Ishikawa (cell line): ENCODE measurements around the gene GPR87.

ENCODE experiments used
- CEBPB ChIP-seq: IDR thresholded peaks from 2 replicates; pipeline ENCODE4 v1.6.1; 2012
- CREB1 ChIP-seq: IDR thresholded peaks from 2 replicates; pipeline ENCODE4 v1.6.1; 2012; ENCODE audit warnings: low read depth
- EGR1 ChIP-seq: IDR thresholded peaks from 2 replicates; pipeline ENCODE4 v1.6.1; 2012
- EP300 ChIP-seq: IDR thresholded peaks from 2 replicates; pipeline ENCODE4 v1.6.1; 2012; ENCODE audit warnings: borderline replicate concordance
- FOXM1 ChIP-seq: IDR thresholded peaks from 2 replicates; pipeline ENCODE4 v1.6.1; 2012; ENCODE audit warnings: low read depth, borderline replicate concordance
- MAX ChIP-seq: IDR thresholded peaks from 2 replicates; pipeline ENCODE4 v1.6.1; 2012
- NFIC ChIP-seq: IDR thresholded peaks from 2 replicates; pipeline ENCODE4 v1.6.1; 2012
- RAD21 ChIP-seq: IDR thresholded peaks from 2 replicates; pipeline ENCODE4 v1.6.1; 2012; ENCODE audit warnings: low read depth
- TAF1 ChIP-seq: IDR thresholded peaks from 2 replicates; pipeline ENCODE4 v1.6.1; 2012; ENCODE audit warnings: low read depth, mild to moderate bottlenecking
- TCF12 ChIP-seq: IDR thresholded peaks from 2 replicates; pipeline ENCODE4 v1.6.1; 2012; ENCODE audit warnings: low read depth
- TEAD4 ChIP-seq: IDR thresholded peaks from 2 replicates; pipeline ENCODE4 v1.6.1; 2012
- YY1 ChIP-seq: IDR thresholded peaks from 2 replicates; pipeline ENCODE4 v1.6.1; 2012; ENCODE audit warnings: low read depth
- ZBTB7A ChIP-seq: IDR thresholded peaks from 2 replicates; pipeline ENCODE4 v1.6.1; 2012; ENCODE audit warnings: low read depth
- TF ChIP-seq, protein P1 (sequence below): IDR thresholded peaks from 2 replicates; pipeline ENCODE4 v1.6.1; 2012
- TF ChIP-seq, protein P2 (sequence below): IDR thresholded peaks from 2 replicates; pipeline ENCODE4 v1.6.1; 2012; ENCODE audit warnings: low read depth, mild to moderate bottlenecking

The GPR87 gene

DNA sequence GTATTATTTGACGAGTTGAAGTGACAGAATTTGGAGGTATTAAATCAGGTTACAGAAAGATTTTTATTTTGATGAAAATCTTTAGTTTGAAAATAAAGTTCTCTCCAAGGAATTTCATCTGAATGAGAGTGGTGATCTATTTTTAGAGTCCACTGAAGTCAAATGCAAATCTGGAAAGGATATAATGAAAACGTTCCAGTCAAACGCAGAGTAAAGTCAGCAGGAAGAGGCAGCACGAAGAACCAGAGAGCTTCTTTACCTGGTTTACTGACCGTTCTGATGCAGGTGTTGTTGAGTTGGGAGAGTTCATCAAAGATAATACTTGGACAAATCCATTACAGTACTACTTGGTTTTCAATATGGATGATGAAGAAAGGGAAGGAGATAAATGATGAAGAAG, 47.0 kb downstream of the GPR87 start:
- TF ChIP-seq CEBPB (no peak), FOXM1 (no peak), EP300 (no peak), TCF12 (no peak), TEAD4 (no peak), CREB1 (no peak), ZBTB7A (no peak), YY1 (no peak), NFIC (no peak), MAX (no peak)
- TF ChIP-seq, protein P1, sequence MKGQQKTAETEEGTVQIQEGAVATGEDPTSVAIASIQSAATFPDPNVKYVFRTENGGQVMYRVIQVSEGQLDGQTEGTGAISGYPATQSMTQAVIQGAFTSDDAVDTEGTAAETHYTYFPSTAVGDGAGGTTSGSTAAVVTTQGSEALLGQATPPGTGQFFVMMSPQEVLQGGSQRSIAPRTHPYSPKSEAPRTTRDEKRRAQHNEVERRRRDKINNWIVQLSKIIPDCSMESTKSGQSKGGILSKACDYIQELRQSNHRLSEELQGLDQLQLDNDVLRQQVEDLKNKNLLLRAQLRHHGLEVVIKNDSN: no peak

- TF ChIP-seq EGR1 (no peak), CEBPB (no peak), ZBTB7A (no peak), TAF1 (no peak), TCF12 (no peak), RAD21 (no peak), CREB1 (no peak), TEAD4 (no peak), MAX (no peak), YY1 (no peak), NFIC (no peak), FOXM1 (no peak)
- TF ChIP-seq, protein P2, sequence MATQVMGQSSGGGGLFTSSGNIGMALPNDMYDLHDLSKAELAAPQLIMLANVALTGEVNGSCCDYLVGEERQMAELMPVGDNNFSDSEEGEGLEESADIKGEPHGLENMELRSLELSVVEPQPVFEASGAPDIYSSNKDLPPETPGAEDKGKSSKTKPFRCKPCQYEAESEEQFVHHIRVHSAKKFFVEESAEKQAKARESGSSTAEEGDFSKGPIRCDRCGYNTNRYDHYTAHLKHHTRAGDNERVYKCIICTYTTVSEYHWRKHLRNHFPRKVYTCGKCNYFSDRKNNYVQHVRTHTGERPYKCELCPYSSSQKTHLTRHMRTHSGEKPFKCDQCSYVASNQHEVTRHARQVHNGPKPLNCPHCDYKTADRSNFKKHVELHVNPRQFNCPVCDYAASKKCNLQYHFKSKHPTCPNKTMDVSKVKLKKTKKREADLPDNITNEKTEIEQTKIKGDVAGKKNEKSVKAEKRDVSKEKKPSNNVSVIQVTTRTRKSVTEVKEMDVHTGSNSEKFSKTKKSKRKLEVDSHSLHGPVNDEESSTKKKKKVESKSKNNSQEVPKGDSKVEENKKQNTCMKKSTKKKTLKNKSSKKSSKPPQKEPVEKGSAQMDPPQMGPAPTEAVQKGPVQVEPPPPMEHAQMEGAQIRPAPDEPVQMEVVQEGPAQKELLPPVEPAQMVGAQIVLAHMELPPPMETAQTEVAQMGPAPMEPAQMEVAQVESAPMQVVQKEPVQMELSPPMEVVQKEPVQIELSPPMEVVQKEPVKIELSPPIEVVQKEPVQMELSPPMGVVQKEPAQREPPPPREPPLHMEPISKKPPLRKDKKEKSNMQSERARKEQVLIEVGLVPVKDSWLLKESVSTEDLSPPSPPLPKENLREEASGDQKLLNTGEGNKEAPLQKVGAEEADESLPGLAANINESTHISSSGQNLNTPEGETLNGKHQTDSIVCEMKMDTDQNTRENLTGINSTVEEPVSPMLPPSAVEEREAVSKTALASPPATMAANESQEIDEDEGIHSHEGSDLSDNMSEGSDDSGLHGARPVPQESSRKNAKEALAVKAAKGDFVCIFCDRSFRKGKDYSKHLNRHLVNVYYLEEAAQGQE: no peak
- TF ChIP-seq, protein P1: no peak
These were observed 48.1 kb downstream of the GPR87 start for GRCh38 chr3:151268267-151269235.

DNA sequence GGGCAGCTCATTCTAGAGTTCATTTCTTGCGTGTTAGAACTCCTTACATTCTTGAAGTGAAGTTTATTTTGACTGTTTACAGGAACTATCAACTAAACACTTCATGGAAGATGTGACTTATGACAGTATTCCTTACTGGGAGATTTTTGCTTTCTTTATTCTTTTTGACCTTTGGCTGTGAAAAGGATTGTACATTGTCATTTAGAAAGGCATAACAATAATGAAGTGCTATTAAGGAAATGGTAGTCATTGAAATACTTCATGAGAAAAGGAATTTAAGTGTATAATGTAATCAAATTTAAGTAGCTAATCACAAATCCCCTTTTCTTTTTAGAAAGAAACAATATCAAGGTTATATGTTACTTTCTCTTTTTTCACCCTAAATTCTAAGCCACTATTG, 49.6 kb downstream of the GPR87 start:
- no peak for TF ChIP-seq RAD21
- no peak for TF ChIP-seq EGR1
- TF ChIP-seq FOXM1: no peak
- no peak for TF ChIP-seq CEBPB

DNA sequence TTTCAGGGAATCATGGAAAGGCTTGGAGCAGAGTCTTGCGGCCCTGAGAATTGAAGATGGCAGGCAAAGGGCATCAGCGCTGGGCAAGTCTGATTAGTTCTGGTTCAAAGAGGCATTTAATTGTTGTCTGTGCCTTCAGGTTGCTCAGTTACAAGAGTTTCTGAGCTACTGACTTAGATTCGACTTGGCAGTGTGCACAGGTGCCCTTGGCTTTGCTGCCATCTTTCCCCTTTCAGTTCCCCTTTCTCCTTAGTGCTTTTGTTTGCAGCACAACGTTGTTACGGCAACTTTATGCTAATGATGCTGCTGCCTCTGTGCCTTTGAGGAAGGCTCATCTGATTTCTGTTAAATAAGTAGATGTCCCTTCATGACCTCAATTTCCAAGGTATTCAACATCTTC, 50.8 kb downstream of the GPR87 start:
- TF ChIP-seq MAX (no peak), CEBPB (no peak), NFIC (no peak), YY1 (no peak), TCF12 (no peak), CREB1 (no peak), ZBTB7A (no peak), EGR1 (no peak), TAF1 (no peak), FOXM1 (no peak), TEAD4 (no peak), RAD21 (no peak), EP300 (no peak)
- TF ChIP-seq, protein P2: no peak
- TF ChIP-seq, protein P1: no peak

- TF ChIP-seq NFIC (no peak), EP300 (no peak)
These were observed 51.5 kb downstream of the GPR87 start for GRCh38 chr3:151265166-151265565.

DNA sequence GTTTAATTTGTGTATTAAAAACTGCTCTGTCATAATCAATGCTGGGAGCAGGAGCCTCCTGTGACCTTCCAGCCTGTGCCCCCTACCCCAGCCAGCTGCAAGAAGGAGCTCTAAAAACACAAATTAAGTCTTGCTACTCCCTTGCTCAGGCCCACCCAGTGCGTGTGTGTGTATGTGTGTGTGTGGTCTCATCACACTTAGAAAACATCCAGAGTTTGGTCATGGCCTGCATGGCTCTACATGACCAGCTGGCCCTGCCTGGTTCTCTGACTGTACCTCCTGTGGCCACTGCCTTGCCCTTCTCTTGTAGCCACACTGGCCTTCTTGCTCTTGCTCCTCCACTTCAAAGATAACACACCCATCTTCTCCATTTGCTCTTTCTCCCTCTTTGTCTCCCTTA, 52.0 kb downstream of the GPR87 start:
- no peak for TF ChIP-seq EP300
- TF ChIP-seq EGR1: no peak
- TF ChIP-seq YY1: no peak
- TF ChIP-seq TCF12: no peak
- no peak for TF ChIP-seq MAX
- TF ChIP-seq, protein P2: no peak
- no peak for TF ChIP-seq TAF1
- TF ChIP-seq CREB1: no peak
- TF ChIP-seq, protein P1: no peak
- no peak for TF ChIP-seq CEBPB
- no peak for TF ChIP-seq RAD21
- TF ChIP-seq TEAD4: no peak
- TF ChIP-seq NFIC: no peak
- no peak for TF ChIP-seq FOXM1
- no peak for TF ChIP-seq ZBTB7A
